ENCODE data around the gene TIAL1. TPM values are rescaled to one million over a fixed set of nuclear protein-coding genes. Genes with fewer than 3 reads are reported as not detected.

Gene TIAL1
- total and polyA plus RNA-seq, 2 of the 4 experiments (the other 2 are of a cell fraction) = 28.0 to 83.5 TPM

GRCh38 chr10:119575991-119576390, 20.8 kb downstream of the TIAL1 start:
- Histone ChIP-seq H3K4ac (ENCODE audit: low read depth, low read length) (no peak overlapping the region), H3K27me3 (ENCODE audit: control insufficient read depth, insufficient read depth, low read length) (no peaks in the 10 kb centered on the region), H3K9me1 (ENCODE audit: insufficient read depth, low read length) (no peaks in the 10 kb centered on the region), H3K4me2 (ENCODE audit: low read depth, low read length) (no peak overlapping the region), H2BK15ac (ENCODE audit: low read depth, low read length) (no peak overlapping the region), H4K5ac (ENCODE audit: low read depth, low read length) (no peak overlapping the region), H3K4me1 (ENCODE audit: control insufficient read depth, insufficient read depth, low read length) (no peaks in the 10 kb centered on the region), H2BK120ac (ENCODE audit: low read depth, low read length) (no peak overlapping the region), H3K23ac (ENCODE audit: low read depth, low read length) (no peak overlapping the region), H3K27ac (ENCODE audit: insufficient read depth, low read length) (no peak overlapping the region), H4K20me1 (ENCODE audit: insufficient read depth, low read length) (no peaks in the 10 kb centered on the region; the same call in 1 of the 2 replicates), H4K91ac (ENCODE audit: insufficient read depth, low read depth, low read length) (no peak overlapping the region), H2BK20ac (ENCODE audit: low read depth, low read length) (no peak overlapping the region), H3K14ac (replicated peaks; ENCODE audit: low read depth, low read length) (no peak overlapping the region), H3K79me1 (ENCODE audit: low read depth in 1 of 2, low read length in 2 of 2) (peaks cover 8 to 12% of the 10 kb centered on the region in 2 experiments), H3K18ac (ENCODE audit: low read depth, low read length) (no peak overlapping the region), H3K9me3 (ENCODE audit: control insufficient read depth, insufficient read depth, low read length) (no peaks in the 10 kb centered on the region), H3K56ac (ENCODE audit: extremely low read depth, insufficient read depth, low read length) (no peak overlapping the region), H3K4me3 (ENCODE audit: insufficient read depth, low read depth, low read length) (no peak overlapping the region), H4K8ac (ENCODE audit: low read depth in 2 of 2, low read length in 2 of 2) (no peak overlapping the region), H2AK9ac (replicated peaks; ENCODE audit: low read depth, low read length, poor library complexity) (no peak overlapping the region), H2AK5ac (ENCODE audit: low read depth, low read length) (no peak overlapping the region), H3K9ac (ENCODE audit: low read depth, low read length) (no peak overlapping the region), H2BK5ac (ENCODE audit: low read depth, low read length, poor library complexity, severe bottlenecking) (no peak overlapping the region), H3K36me3 (ENCODE audit: control insufficient read depth, insufficient read depth, low read length) (peaks cover 41% of the 10 kb centered on the region), H2AFZ (replicated peaks; ENCODE audit: low read length, poor library complexity) (no peak overlapping the region)
- POLR2A ChIA-PET (ENCODE audit: unreplicated experiment) = no interaction called here
- intact Hi-C loops (cut with micrococcal nuclease) (loop anchor here (2.0 to 5.0 kb wide), 2 partner anchors 17 to 519 kb away; no protein-coding TSS in a partner anchor), dilution Hi-C loops (cut with HindIII; ENCODE audit: low sequenced_read_pairs, unreplicated experiment) (no loop called here), in situ Hi-C loops (cut with MboI; ENCODE audit: low sequenced_read_pairs) (no loop called here)
- ATAC-seq (ENCODE audit: low read depth) (no peak), DNase-seq (no peak)
- no TSS peak for BruUV-seq (replicated peaks)
- TF ChIP-seq ELK1 (IDR thresholded peaks at IDR 0.05; ENCODE audit: borderline replicate concordance, low read depth, low read length) (no peak), CTCF (conservative IDR thresholded peaks at IDR 0.05; ENCODE audit: low read depth, low read length) (no peak), RAD21 (IDR thresholded peaks at IDR 0.05; ENCODE audit: low read length) (no peak), CEBPB (IDR thresholded peaks at IDR 0.05; ENCODE audit: low read depth, low read length) (no peak), POLR2A (IDR thresholded peaks at IDR 0.05; ENCODE audit: low read depth, low read length) (no peak), BHLHE40 (IDR thresholded peaks at IDR 0.05; ENCODE audit: low read depth, low read length) (no peak), CHD1 (IDR thresholded peaks at IDR 0.05; ENCODE audit: low read depth, low read length) (no peak), SMC3 (IDR thresholded peaks at IDR 0.05; ENCODE audit: low read depth, low read length) (no peak), FOS (IDR thresholded peaks at IDR 0.05; ENCODE audit: low read depth, low read length) (no peak), MXI1 (IDR thresholded peaks at IDR 0.05; ENCODE audit: borderline replicate concordance, low read depth, low read length) (no peak), NFE2L2 (IDR thresholded peaks at IDR 0.05; ENCODE audit: low read depth, low read length) (no peak), MAZ (IDR thresholded peaks at IDR 0.05; ENCODE audit: borderline replicate concordance, low read depth, low read length) (no peak)
- CTCF ChIA-PET = interaction anchor here (0.6 to 1.0 kb wide), 4 partner anchors 87 to 515 kb away, joined by 3 to 5 read pairs (median 3); partner anchors contain the start of gene INPP5F

Measured in IMR-90 (cell line).